Measurements from ENCODE around the gene IRF4. TPM values are rescaled to one million over a fixed set of nuclear protein-coding genes. Genes with fewer than 3 reads are reported as not detected.

IRF4 gene
- total and polyA plus RNA-seq, 2 donors (not counting 1 experiment from before 2014, with no cell fraction given), result 75.7 to 142 TPM

- Histone ChIP-seq H3K79me2 (ENCODE audit: control insufficient read depth, insufficient read depth, low read length) (no peaks in the 10 kb centered on the region), H3K27me3 (replicated peaks in 1 of 4; ENCODE audit: control extremely low read depth in 1 of 4, control insufficient read depth in 3 of 4, insufficient read depth in 4 of 4, low read length in 3 of 4) (no peaks in the 10 kb centered on the region), H4K20me1 (ENCODE audit: control insufficient read depth, insufficient read depth, low read length, poor library complexity, severe bottlenecking) (no peaks in the 10 kb centered on the region), H2AFZ (ENCODE audit: insufficient read depth, low read depth, low read length, poor library complexity, severe bottlenecking) (no peak overlapping the region), H3K4me2 (replicated peaks; ENCODE audit: low read depth, low read length, poor library complexity, severe bottlenecking) (peak overlapping the region; percentile 38), H3K4me3 (ENCODE audit: control extremely low read depth in 1 of 5, extremely low read depth in 1 of 5, insufficient read depth in 1 of 5, low read depth in 2 of 5, low read length in 4 of 5) (no peak overlapping the region), H3K9ac (ENCODE audit: low read length) (no peak overlapping the region), H3K9me3 (ENCODE audit: control extremely low read depth in 1 of 3, control insufficient read depth in 2 of 3, insufficient read depth in 1 of 3, low read length in 2 of 3) (no peaks in the 10 kb centered on the region), H3K4me1 (ENCODE audit: control insufficient read depth in 2 of 2, insufficient read depth in 2 of 2, low read length in 2 of 2) (peaks cover 0 to 15% of the 10 kb centered on the region in 2 donors), H3K27ac (ENCODE audit: low read length in 2 of 2) (no peak overlapping the region), H3K36me3 (replicated peaks in 1 of 2; ENCODE audit: control extremely low read depth in 1 of 2, control insufficient read depth in 1 of 2, extremely low read depth in 1 of 2, insufficient read depth in 2 of 2, low read length in 1 of 2) (no peaks in the 10 kb centered on the region)
- ATAC-seq (ENCODE audit: low read depth) (peak; percentile 47), DNase-seq (no peak)
- Mint-ChIP-seq H3K4me1 (peaks cover 14% of the 10 kb centered on the region), H3K27me3 (no peaks in the 10 kb centered on the region), H3K4me3 (peak overlapping the region; percentile 39), H3K27ac (no peak overlapping the region), H3K9me3 (ENCODE audit: insufficient read depth) (no peaks in the 10 kb centered on the region)
- TF ChIP-seq EZH2 (IDR thresholded peaks at IDR 0.05; ENCODE audit: borderline replicate concordance, insufficient read depth, low read depth, low read length, poor library complexity, severe bottlenecking), result no peak
- TF ChIP-seq, protein P1, sequence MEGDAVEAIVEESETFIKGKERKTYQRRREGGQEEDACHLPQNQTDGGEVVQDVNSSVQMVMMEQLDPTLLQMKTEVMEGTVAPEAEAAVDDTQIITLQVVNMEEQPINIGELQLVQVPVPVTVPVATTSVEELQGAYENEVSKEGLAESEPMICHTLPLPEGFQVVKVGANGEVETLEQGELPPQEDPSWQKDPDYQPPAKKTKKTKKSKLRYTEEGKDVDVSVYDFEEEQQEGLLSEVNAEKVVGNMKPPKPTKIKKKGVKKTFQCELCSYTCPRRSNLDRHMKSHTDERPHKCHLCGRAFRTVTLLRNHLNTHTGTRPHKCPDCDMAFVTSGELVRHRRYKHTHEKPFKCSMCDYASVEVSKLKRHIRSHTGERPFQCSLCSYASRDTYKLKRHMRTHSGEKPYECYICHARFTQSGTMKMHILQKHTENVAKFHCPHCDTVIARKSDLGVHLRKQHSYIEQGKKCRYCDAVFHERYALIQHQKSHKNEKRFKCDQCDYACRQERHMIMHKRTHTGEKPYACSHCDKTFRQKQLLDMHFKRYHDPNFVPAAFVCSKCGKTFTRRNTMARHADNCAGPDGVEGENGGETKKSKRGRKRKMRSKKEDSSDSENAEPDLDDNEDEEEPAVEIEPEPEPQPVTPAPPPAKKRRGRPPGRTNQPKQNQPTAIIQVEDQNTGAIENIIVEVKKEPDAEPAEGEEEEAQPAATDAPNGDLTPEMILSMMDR (IDR thresholded peaks at IDR 0.05), result no peak
- CTCF ChIA-PET, result no interaction called here
- POLR2A ChIA-PET, result no interaction called here
- 82% methylated on average over 25 of the region's 28 CpGs for WGBS (ENCODE audit: insufficient coverage)
- intact Hi-C loops (cut with micrococcal nuclease), result no loop called here
These were observed 55.1 kb downstream of the IRF4 start for GRCh38 chr6:446418-447366.

Data from B cell (primary cell).